Measurements from ENCODE around the gene VIPR2. TPM values are rescaled to one million over a fixed set of nuclear protein-coding genes. Genes with fewer than 3 reads are reported as not detected.

VIPR2 gene
- total and polyA plus RNA-seq, 8 donors = 3.7 to 13.7 (median 10.6) TPM

DNA sequence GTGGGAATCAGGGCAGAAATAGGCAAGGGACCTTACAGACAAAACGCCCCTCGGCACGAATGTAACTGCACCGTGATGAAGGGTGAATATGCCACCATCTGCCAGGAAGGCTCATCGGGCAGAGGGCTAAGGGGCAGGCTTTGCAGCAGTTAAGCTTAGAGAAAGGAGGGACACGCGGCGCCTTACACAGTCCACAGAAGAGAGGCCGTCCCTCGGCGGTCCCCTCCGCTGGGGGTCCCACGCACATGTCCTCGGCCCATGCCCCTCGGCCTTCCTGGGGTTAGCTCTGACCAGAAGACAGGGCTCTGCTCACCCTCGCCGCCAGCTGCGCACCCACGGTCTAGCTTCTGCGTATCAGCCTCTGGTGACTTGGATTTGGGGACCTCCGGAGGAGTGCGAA lies 147.2 kb downstream of the VIPR2 start:
- DNase-seq = no peak
- no peak for TF ChIP-seq CTCF (IDR thresholded peaks at IDR 0.05)

GRCh38 chr7:158997110-158997453 lies 147.6 kb downstream of the VIPR2 start:
- no peak for FAIRE-seq
- 11 to 49% methylated on average over 32 of the region's 32 CpGs for WGBS, 2 donors
- H3K9me3 ChIP-seq = no peaks in the 10 kb centered on the region
- no peak overlapping the region for H3K4me3 ChIP-seq
- H3K27ac ChIP-seq = no peak overlapping the region
- no peak for TF ChIP-seq CTCF (IDR thresholded peaks at IDR 0.05)
- peaks cover 0 to 17% (median 2%) of the 10 kb centered on the region in 4 donors for H3K27me3 ChIP-seq
- H3K4me1 ChIP-seq = no peaks in the 10 kb centered on the region
- no peaks in the 10 kb centered on the region for H3K36me3 ChIP-seq
- intact Hi-C loops (cut with DNase I) = no loop called here
- DNase-seq = no peak
- ATAC-seq = peak in 1 of 4 donors; percentile 50

More for the DNA sequence above, 147.2 kb downstream of the VIPR2 start:
- peak in 1 of 4 donors; percentile 25 for ATAC-seq
- no peaks in the 10 kb centered on the region for H3K4me1 ChIP-seq
- intact Hi-C loops (cut with DNase I) = no loop called here
- WGBS, 2 donors = 41 to 74% methylated on average over 21 to 22 of the region's 22 CpGs
- no peak overlapping the region for H3K4me3 ChIP-seq
- H3K9me3 ChIP-seq = no peaks in the 10 kb centered on the region
- H3K27me3 ChIP-seq = peaks cover 0 to 17% (median 2%) of the 10 kb centered on the region in 4 donors
- FAIRE-seq = no peak
- no peaks in the 10 kb centered on the region for H3K36me3 ChIP-seq
- no peak overlapping the region for H3K27ac ChIP-seq

GRCh38 chr7:158996214-158997109 lies 148.2 kb downstream of the VIPR2 start:
- WGBS, 2 donors = 50 to 67% methylated on average over 46 to 47 of the region's 47 CpGs
- no peak for TF ChIP-seq CTCF (IDR thresholded peaks at IDR 0.05)
- FAIRE-seq = no peak

DNA sequence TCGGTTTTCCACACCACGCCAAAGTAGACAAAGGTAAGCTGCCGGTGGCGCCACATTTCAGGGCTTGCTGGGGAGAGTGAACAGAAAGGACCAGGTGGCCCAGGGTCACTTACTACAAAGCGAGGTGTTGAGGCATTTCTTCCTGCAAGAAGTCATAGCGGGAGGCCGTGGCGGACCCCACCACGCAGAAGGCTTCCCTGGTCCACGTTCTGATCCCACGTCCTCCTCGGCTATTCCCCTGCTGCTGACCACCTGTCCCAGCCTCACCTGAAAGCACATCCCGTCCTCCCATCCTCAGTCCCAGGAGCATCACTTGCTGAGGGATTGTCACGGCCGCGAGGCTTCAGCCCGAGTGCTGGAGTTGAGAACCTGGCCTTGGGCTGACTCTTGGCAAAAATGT lies 149.2 kb downstream of the VIPR2 start:
- TF ChIP-seq CTCF (IDR thresholded peaks at IDR 0.05) = no peak
- no peak for FAIRE-seq
- 88 to 89% methylated on average over 17 of the region's 17 CpGs for WGBS, 2 donors
- H3K4me1 ChIP-seq = no peaks in the 10 kb centered on the region
- intact Hi-C loops (cut with DNase I) = no loop called here
- no peak overlapping the region for H3K4me3 ChIP-seq
- H3K36me3 ChIP-seq = no peaks in the 10 kb centered on the region
- H3K27me3 ChIP-seq = peaks cover 0 to 17% (median 2%) of the 10 kb centered on the region in 4 donors
- no peak overlapping the region for H3K27ac ChIP-seq
- DNase-seq = no peak
- H3K9me3 ChIP-seq = no peaks in the 10 kb centered on the region
- ATAC-seq = no peak

More at GRCh38 chr7:158996214-158997109, 148.2 kb downstream of the VIPR2 start:
- ATAC-seq (no peak), DNase-seq (no peak)
- no peak overlapping the region for H3K27ac ChIP-seq
- no peaks in the 10 kb centered on the region for H3K4me1 ChIP-seq
- H3K27me3 ChIP-seq = peaks cover 0 to 17% (median 2%) of the 10 kb centered on the region in 4 donors
- no peaks in the 10 kb centered on the region for H3K9me3 ChIP-seq
- H3K36me3 ChIP-seq = no peaks in the 10 kb centered on the region
- intact Hi-C loops (cut with DNase I) = no loop called here
- no peak overlapping the region for H3K4me3 ChIP-seq

- no peaks in the 10 kb centered on the region for H3K36me3 ChIP-seq
- 74 to 82% methylated on average over 6 of the region's 6 CpGs for WGBS, 2 donors
- H3K9me3 ChIP-seq = no peaks in the 10 kb centered on the region
- intact Hi-C loops (cut with DNase I) = no loop called here
- H3K27ac ChIP-seq = no peak overlapping the region
- DNase-seq (no peak), FAIRE-seq (no peak), ATAC-seq (no peak)
- H3K27me3 ChIP-seq = peaks cover 0 to 17% (median 2%) of the 10 kb centered on the region in 4 donors
- no peak overlapping the region for H3K4me3 ChIP-seq
- H3K4me1 ChIP-seq = no peaks in the 10 kb centered on the region
- no peak for TF ChIP-seq CTCF (IDR thresholded peaks at IDR 0.05)
These were observed 150.0 kb downstream of the VIPR2 start for GRCh38 chr7:158994687-158995086.
